MM.1S (cell line): ENCODE data around the gene DACH1.

Experiments
- EZH2 ChIP-seq: fragments of 300-600 bp; sonication (generic); optimal IDR thresholded peaks from 2 replicates; pipeline ENCODE3; 2017; ENCODE audit warnings: low read depth, mild to moderate bottlenecking, antibody characterized with exemption, low read length, mixed read lengths
- TF ChIP-seq, protein P1 (sequence below): fragments of 300-600 bp; sonication (generic); IDR thresholded peaks from 2 replicates; pipeline ENCODE4 v1.5.1; 2016; ENCODE audit warnings: antibody characterized with exemption, low read length, mixed read lengths

DNA sequence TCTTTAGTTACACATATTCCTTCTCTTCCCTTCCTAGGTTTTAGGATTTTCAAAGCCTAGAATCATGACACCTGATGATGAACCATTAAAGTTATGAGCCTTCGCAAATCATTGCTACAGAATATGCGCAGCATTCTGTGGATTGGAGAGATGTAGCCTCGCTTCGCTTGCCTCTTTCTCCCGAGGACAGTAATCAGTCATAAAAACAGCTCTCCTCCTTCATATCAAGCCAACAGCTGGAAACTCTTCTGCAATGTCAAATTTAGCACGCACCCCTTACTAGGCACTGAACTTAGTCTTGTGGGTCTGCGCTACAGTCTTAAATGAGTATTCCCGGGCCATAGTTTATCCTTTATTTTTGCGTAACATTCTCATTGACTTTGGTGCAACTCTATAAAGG, 79.6 kb downstream of the DACH1 start:
- TF ChIP-seq, protein P1, sequence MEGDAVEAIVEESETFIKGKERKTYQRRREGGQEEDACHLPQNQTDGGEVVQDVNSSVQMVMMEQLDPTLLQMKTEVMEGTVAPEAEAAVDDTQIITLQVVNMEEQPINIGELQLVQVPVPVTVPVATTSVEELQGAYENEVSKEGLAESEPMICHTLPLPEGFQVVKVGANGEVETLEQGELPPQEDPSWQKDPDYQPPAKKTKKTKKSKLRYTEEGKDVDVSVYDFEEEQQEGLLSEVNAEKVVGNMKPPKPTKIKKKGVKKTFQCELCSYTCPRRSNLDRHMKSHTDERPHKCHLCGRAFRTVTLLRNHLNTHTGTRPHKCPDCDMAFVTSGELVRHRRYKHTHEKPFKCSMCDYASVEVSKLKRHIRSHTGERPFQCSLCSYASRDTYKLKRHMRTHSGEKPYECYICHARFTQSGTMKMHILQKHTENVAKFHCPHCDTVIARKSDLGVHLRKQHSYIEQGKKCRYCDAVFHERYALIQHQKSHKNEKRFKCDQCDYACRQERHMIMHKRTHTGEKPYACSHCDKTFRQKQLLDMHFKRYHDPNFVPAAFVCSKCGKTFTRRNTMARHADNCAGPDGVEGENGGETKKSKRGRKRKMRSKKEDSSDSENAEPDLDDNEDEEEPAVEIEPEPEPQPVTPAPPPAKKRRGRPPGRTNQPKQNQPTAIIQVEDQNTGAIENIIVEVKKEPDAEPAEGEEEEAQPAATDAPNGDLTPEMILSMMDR, result no peak
- TF ChIP-seq EZH2, result no peak
